ENCODE data around the gene SHANK1. TPM values are rescaled to one million over a fixed set of nuclear protein-coding genes. Genes with fewer than 3 reads are reported as not detected.

The SHANK1 gene
- total and polyA plus RNA-seq, 8 donors = 0.06 to 0.69 (median 0.19) TPM; not detected in 1

GRCh38 chr19:50696094-50696483 is 23.5 kb downstream of the SHANK1 start:
- intact Hi-C loops (cut with DNase I) = no loop called here
- no peaks in the 10 kb centered on the region for H3K36me3 ChIP-seq
- no peak for TF ChIP-seq CTCF (IDR thresholded peaks at IDR 0.05)
- H3K27me3 ChIP-seq = peaks cover 0 to 3% (median 0%) of the 10 kb centered on the region in 4 donors
- FAIRE-seq (no peak), DNase-seq (no peak), ATAC-seq (no peak)
- H3K27ac ChIP-seq = no peak overlapping the region
- H3K4me1 ChIP-seq = no peaks in the 10 kb centered on the region
- H3K4me3 ChIP-seq = no peak overlapping the region
- no peaks in the 10 kb centered on the region for H3K9me3 ChIP-seq
- WGBS, 2 donors = 47 to 57% methylated on average over 14 to 15 of the region's 15 CpGs

- FAIRE-seq (no peak), DNase-seq (peak in 1 of 6 donors; percentile 73), ATAC-seq (peak in 2 of 4 donors; percentile 84)
- no peaks in the 10 kb centered on the region for H3K4me1 ChIP-seq
- 0 to 2% methylated on average over 40 to 70 of the region's 81 CpGs for WGBS, 2 donors
- no peaks in the 10 kb centered on the region for H3K36me3 ChIP-seq
- H3K4me3 ChIP-seq = no peak overlapping the region
- H3K27ac ChIP-seq = no peak overlapping the region
- peaks cover 0 to 3% (median 0%) of the 10 kb centered on the region in 4 donors for H3K27me3 ChIP-seq
- intact Hi-C loops (cut with DNase I) = no loop called here
- no peak for TF ChIP-seq CTCF (IDR thresholded peaks at IDR 0.05)
- H3K9me3 ChIP-seq = no peaks in the 10 kb centered on the region
Measured at GRCh38 chr19:50695251-50696093, 24.1 kb downstream of the SHANK1 start.

- no peak for DNase-seq
- WGBS, 2 donors = 0 to 2% methylated on average over 8 to 51 of the region's 51 CpGs
- no peaks in the 10 kb centered on the region for H3K36me3 ChIP-seq
- no peak overlapping the region for H3K4me3 ChIP-seq
- H3K9me3 ChIP-seq = no peaks in the 10 kb centered on the region
- H3K4me1 ChIP-seq = no peaks in the 10 kb centered on the region
- H3K27ac ChIP-seq = no peak overlapping the region
- TF ChIP-seq CTCF (IDR thresholded peaks at IDR 0.05) = no peak
- intact Hi-C loops (cut with DNase I) = no loop called here
- peaks cover 0 to 3% (median 0%) of the 10 kb centered on the region in 4 donors for H3K27me3 ChIP-seq
- FAIRE-seq = no peak
- no peak for ATAC-seq
Measured at GRCh38 chr19:50694815-50695145, 24.8 kb downstream of the SHANK1 start.

GRCh38 chr19:50693064-50693975 is 26.3 kb downstream of the SHANK1 start:
- TF ChIP-seq CTCF (IDR thresholded peaks at IDR 0.05) = no peak
- no peaks in the 10 kb centered on the region for H3K4me1 ChIP-seq
- no peaks in the 10 kb centered on the region for H3K9me3 ChIP-seq
- intact Hi-C loops (cut with DNase I) = no loop called here
- no peaks in the 10 kb centered on the region for H3K36me3 ChIP-seq
- DNase-seq = no peak
- no peak for FAIRE-seq
- no peak for ATAC-seq
- H3K4me3 ChIP-seq = no peak overlapping the region
- WGBS, 2 donors = 3 to 7% methylated on average over 22 to 23 of the region's 23 CpGs
- H3K27ac ChIP-seq = no peak overlapping the region
- H3K27me3 ChIP-seq = peaks cover 0 to 3% (median 0%) of the 10 kb centered on the region in 4 donors

Data from pancreas (tissue), 10 donors.